SIG-M5 treated with dmso at 0.1 percent for 504 hours (cell line): Measurements from ENCODE around the gene ALG13.
A peak's percentile ranks its signal among the peaks of the same experiment; 100 is the strongest.
"Not testable (repeated sequence)": the region's sequence is repeated elsewhere in the genome, so short reads cannot be mapped to it uniquely, and the experiment has no call there.

Experiments used
- DNase-seq: peaks from one replicate; lab custom pipeline; 2025; ENCODE audit not compliant: unreplicated experiment; lab: John Stamatoyannopoulos, UW

Gene ALG13

DNA sequence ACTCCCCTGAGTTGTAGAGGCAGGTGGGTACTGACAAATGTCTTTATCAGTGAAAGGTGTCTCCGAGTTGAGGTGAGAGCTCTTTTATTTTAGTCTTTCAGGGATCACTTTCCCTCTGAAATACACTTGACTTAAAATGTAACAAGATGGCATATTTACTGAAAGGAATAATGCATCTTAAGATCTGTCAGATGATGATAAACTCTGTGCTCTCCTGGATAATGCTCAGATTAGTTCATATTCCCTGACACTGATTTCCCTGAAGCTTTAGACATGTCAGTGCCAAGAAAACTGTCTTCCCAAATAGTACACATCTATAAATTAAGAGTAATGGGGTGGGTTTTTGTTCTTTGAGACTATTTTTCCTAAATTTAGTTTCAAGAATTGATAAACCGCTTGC lies 75.5 kb downstream of the ALG13 start:
- DNase-seq = no peak

DNA sequence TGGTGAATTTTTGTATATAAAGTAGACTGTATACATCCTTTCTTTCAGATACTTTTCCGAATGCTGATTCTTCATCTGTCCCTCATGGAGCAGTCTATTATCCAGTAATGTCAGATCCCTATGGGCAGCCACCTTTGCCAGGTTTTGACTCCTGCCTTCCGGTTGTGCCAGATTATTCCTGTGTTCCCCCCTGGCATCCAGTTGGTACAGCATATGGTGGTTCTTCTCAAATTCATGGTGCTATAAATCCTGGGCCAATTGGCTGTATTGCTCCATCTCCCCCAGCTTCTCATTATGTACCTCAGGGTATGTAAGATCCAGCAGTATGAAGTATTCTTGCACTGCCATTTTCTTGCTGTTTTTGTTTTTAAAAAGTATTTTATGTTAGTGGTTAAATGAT lies 78.7 kb downstream of the ALG13 start:
- no peak for DNase-seq

DNA sequence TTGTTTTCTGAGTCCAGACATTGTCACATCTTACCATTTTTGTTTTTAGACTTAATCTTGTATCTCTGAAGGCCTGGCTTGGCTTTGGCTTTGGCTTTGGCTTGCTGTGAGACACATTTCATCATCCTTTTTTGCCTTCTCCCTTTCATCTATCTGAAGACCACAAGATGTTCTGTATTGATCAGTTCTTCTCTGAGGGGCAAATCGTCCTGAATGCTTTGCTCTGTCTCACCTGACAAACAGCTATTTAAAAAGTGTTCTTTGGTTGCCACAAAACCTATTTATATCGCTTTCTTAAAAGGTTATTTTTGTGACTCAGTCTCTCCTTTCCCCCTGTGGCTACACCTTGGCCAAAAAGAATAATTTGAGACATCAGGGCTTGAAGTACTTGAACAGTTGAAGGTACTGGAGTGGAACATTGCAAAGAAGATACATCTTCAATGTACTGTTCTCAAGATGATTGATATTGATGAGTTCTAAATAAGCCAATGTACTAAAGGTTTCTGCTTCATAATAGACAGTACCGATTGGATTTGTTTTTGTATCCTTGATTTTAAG lies 80.7 kb downstream of the ALG13 start:
- DNase-seq = no peak

DNA sequence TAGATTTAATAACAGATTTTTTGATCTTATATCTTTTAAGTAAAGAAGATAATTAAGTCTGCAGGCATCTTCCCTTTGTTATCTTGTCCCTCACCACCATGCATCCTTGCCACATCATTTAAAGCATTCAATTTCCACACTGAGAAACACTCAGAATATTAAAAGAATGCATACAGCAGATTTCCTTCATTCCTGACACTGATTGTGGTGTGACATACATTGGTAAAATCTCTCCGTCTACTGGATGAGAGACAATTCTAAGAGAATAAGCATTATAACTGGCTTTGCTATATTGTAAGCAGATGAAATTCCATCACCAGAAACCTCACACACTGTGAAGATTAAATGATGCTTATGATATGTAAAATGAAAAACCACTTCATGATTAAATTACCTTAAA lies 97.6 kb downstream of the ALG13 start:
- no peak for DNase-seq

DNA sequence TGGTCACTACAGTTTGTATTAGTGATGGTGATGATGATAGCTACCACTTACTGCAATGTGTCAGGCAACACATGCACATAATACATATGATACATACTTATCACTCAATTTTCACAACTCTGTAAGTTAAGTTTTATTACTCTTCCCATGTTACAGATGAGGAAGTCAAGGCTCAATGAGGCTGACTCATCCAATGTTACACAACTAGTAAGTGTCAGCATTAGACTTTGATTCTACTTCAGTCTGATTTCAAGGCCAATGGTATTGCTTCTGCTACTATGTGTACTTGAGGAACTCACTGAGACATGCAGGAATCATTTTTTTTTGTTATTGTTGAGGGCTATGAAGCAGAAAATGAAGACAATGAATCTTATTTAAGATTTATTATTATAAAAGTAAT lies 98.6 kb downstream of the ALG13 start:
- DNase-seq = peak; percentile 35

DNA sequence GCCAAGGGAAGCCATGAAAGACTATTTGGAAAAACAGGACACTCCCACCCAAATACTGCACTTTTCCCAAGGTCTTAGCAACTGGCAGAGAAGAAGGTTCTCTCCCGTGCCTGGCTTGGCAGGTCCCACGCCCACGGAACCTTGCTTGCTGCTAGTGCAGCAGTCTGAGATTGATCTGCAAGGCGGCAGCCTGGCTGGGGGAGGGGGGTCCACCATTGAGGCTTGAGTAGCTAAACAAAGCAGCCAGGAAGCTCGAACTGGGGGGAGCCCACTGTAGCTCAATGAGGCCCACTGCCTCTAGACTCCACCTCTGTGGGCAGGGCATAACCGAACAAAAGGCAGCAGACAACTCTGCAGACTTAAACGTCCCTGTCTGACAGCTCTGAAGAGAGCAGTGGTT lies 103.7 kb downstream of the ALG13 start:
- DNase-seq = no peak

DNA sequence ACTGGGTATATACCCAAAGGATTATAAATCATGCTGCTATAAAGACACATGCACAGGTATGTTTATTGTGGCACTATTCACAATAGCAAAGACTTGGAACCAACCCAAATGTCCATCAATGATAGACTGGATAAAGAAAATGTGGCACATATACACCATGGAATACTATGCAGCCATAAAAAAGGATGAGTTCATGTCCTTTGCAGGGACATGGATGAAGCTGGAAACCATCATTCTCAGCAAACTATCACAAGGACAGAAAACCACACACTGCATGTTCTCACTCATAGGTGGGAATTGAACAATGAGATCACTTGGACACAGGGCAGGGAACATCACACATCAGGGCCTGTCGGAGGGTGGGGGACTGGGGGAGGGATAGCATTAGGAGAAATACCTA lies 109.1 kb downstream of the ALG13 start:
- DNase-seq = not testable (repeated sequence)
